ENCODE results near the gene CLSTN1. TPM values are rescaled to one million over a fixed set of nuclear protein-coding genes. Genes with fewer than 3 reads are reported as not detected.

CLSTN1 gene
- polyA plus RNA-seq, 3 donors: 5.2 to 25.2 (median 5.3) TPM

DNA sequence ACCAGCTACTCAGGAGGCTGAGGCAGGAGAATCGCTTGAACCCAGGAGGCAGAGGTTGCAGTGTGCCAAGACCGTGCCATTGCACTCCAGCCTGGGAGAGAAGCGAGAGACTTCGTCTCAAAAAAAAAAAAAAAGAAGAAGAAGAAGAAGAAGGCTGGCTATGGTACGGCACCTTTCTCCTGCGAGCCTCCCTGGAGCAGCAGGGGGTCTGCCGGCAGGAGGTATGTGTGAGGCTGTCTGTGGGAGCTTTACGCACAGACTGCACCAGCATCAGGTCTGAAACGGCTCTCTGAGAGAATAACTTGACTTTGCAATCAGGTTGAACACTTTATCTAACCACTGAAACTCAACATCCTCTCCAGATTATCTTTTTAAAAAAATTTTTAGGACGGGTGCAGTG, 44.9 kb downstream of the CLSTN1 start:
- Mint-ChIP-seq H3K4me3 (no peak overlapping the region), H3K27ac (no peak overlapping the region), H3K27me3 (ENCODE audit: low read depth in 3 of 3) (no peaks in the 10 kb centered on the region), H3K36me3 (peaks cover 0 to 2% of the 10 kb centered on the region in 2 donors), H3K4me1 (no peaks in the 10 kb centered on the region), H3K9me3 (peaks cover 0 to 2% (median 0%) of the 10 kb centered on the region in 7 donors)
- H3K36me3 ChIP-seq (replicated peaks in 1 of 2; ENCODE audit: control insufficient read depth in 1 of 2, insufficient read depth in 2 of 2, low read length in 2 of 2): no peaks in the 10 kb centered on the region
- no peak overlapping the region for H3K9ac ChIP-seq (ENCODE audit: insufficient read depth, low read length, poor library complexity, severe bottlenecking)
- DNase-seq: no peak
- peaks cover 8% of the 10 kb centered on the region for H4K20me1 ChIP-seq (ENCODE audit: insufficient read depth, low read length)
- H3K4me1 ChIP-seq (ENCODE audit: control insufficient read depth in 1 of 2, insufficient read depth in 2 of 2, low read length in 2 of 2): no peaks in the 10 kb centered on the region
- no peaks in the 10 kb centered on the region for H3K9me3 ChIP-seq (replicated peaks in 1 of 2; ENCODE audit: control insufficient read depth in 1 of 2, insufficient read depth in 1 of 2, low read length in 2 of 2)
- H3K79me2 ChIP-seq (ENCODE audit: insufficient read depth, low read length): peaks cover 41% of the 10 kb centered on the region
- 86% methylated on average over 2 of the region's 10 CpGs for WGBS (ENCODE audit: insufficient coverage)
- intact Hi-C loops (cut with micrococcal nuclease): no loop called here
- H3K27ac ChIP-seq (ENCODE audit: low read depth in 1 of 2, low read length in 2 of 2): no peak overlapping the region
- H3K4me3 ChIP-seq (replicated peaks in 1 of 3; ENCODE audit: low read depth in 2 of 3, low read length in 3 of 3): no peak overlapping the region
- H2AFZ ChIP-seq (ENCODE audit: insufficient read depth, low read depth, low read length, poor library complexity, severe bottlenecking): no peak overlapping the region
- no peaks in the 10 kb centered on the region for H3K27me3 ChIP-seq (ENCODE audit: control insufficient read depth in 2 of 2, insufficient read depth in 2 of 2, low read length in 2 of 2)
- no peak overlapping the region for H3K4me2 ChIP-seq (replicated peaks; ENCODE audit: extremely low read depth, low read length, poor library complexity, severe bottlenecking)
- TF ChIP-seq, protein P1, sequence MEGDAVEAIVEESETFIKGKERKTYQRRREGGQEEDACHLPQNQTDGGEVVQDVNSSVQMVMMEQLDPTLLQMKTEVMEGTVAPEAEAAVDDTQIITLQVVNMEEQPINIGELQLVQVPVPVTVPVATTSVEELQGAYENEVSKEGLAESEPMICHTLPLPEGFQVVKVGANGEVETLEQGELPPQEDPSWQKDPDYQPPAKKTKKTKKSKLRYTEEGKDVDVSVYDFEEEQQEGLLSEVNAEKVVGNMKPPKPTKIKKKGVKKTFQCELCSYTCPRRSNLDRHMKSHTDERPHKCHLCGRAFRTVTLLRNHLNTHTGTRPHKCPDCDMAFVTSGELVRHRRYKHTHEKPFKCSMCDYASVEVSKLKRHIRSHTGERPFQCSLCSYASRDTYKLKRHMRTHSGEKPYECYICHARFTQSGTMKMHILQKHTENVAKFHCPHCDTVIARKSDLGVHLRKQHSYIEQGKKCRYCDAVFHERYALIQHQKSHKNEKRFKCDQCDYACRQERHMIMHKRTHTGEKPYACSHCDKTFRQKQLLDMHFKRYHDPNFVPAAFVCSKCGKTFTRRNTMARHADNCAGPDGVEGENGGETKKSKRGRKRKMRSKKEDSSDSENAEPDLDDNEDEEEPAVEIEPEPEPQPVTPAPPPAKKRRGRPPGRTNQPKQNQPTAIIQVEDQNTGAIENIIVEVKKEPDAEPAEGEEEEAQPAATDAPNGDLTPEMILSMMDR (IDR thresholded peaks at IDR 0.05): no peak

DNA sequence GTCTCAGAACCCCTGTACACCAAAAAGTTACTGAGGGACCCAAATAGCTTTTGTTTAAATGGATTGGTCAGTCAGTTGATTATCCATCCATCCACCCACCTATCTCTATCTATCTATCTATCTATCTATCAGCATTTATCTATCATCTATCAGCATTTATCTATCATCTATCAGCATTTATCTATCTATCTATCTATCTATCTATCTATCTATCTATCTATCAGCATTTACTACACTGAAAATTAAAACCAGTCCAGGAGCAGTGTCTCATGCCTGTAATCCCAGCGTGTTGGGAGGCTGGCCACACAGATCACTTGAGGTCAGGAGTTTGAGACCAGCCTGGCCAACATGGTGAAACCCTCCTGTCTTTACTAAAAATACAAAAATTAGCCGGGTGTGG, 47.1 kb downstream of the CLSTN1 start:
- intact Hi-C loops (cut with micrococcal nuclease): no loop called here
- peaks cover 0 to 2% (median 0%) of the 10 kb centered on the region in 7 donors for H3K9me3 Mint-ChIP-seq
- H3K4me3 ChIP-seq (replicated peaks in 1 of 3; ENCODE audit: low read depth in 2 of 3, low read length in 3 of 3): no peak overlapping the region
- H4K20me1 ChIP-seq (ENCODE audit: insufficient read depth, low read length): peaks cover 8% of the 10 kb centered on the region
- H3K4me1 Mint-ChIP-seq: no peaks in the 10 kb centered on the region
- no peak overlapping the region for H3K9ac ChIP-seq (ENCODE audit: insufficient read depth, low read length, poor library complexity, severe bottlenecking)
- H3K27me3 Mint-ChIP-seq (ENCODE audit: low read depth in 3 of 3): peaks cover 0 to 2% (median 0%) of the 10 kb centered on the region in 3 donors
- no peak overlapping the region for H3K27ac Mint-ChIP-seq
- peaks cover 31% of the 10 kb centered on the region for H3K79me2 ChIP-seq (ENCODE audit: insufficient read depth, low read length)
- peaks cover 14 to 20% of the 10 kb centered on the region in 2 donors for H3K36me3 Mint-ChIP-seq
- TF ChIP-seq, protein P1 (IDR thresholded peaks at IDR 0.05): no peak
- H3K4me3 Mint-ChIP-seq: no peak overlapping the region
- H3K27me3 ChIP-seq (ENCODE audit: control insufficient read depth in 2 of 2, insufficient read depth in 2 of 2, low read length in 2 of 2): no peaks in the 10 kb centered on the region
- H2AFZ ChIP-seq (ENCODE audit: insufficient read depth, low read depth, low read length, poor library complexity, severe bottlenecking): no peak overlapping the region
- WGBS (ENCODE audit: insufficient coverage): 100% methylated on average over 2 of the region's 2 CpGs
- H3K4me2 ChIP-seq (replicated peaks; ENCODE audit: extremely low read depth, low read length, poor library complexity, severe bottlenecking): no peak overlapping the region
- peaks cover 9 to 18% of the 10 kb centered on the region in 2 donors for H3K36me3 ChIP-seq (replicated peaks in 1 of 2; ENCODE audit: control insufficient read depth in 1 of 2, insufficient read depth in 2 of 2, low read length in 2 of 2)
- no peak overlapping the region for H3K27ac ChIP-seq (ENCODE audit: low read depth in 1 of 2, low read length in 2 of 2)
- no peaks in the 10 kb centered on the region for H3K9me3 ChIP-seq (replicated peaks in 1 of 2; ENCODE audit: control insufficient read depth in 1 of 2, insufficient read depth in 1 of 2, low read length in 2 of 2)
- H3K4me1 ChIP-seq (ENCODE audit: control insufficient read depth in 1 of 2, insufficient read depth in 2 of 2, low read length in 2 of 2): no peaks in the 10 kb centered on the region
- no peak for DNase-seq

Measured in CD14-positive monocyte (primary cell).